ENCODE results near the gene SNX30.

GRCh38 chr9:112794731-112795130, 44.2 kb downstream of the SNX30 start:
- TF ChIP-seq CTCF (IDR thresholded peaks at IDR 0.05) = no peak
- TF ChIP-seq POLR2A (IDR thresholded peaks at IDR 0.05) = no peak
- no peak for TF ChIP-seq POLR2AphosphoS5 (IDR thresholded peaks at IDR 0.05)

Measured in prostate gland (tissue), 2 donors.